ENCODE data around the gene OR2B3.
"Not testable (repeated sequence)": the region's sequence is repeated elsewhere in the genome, so short reads cannot be mapped to it uniquely, and the experiment has no call there.

The OR2B3 gene, protein sequence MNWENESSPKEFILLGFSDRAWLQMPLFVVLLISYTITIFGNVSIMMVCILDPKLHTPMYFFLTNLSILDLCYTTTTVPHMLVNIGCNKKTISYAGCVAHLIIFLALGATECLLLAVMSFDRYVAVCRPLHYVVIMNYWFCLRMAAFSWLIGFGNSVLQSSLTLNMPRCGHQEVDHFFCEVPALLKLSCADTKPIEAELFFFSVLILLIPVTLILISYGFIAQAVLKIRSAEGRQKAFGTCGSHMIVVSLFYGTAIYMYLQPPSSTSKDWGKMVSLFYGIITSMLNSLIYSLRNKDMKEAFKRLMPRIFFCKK

DNA sequence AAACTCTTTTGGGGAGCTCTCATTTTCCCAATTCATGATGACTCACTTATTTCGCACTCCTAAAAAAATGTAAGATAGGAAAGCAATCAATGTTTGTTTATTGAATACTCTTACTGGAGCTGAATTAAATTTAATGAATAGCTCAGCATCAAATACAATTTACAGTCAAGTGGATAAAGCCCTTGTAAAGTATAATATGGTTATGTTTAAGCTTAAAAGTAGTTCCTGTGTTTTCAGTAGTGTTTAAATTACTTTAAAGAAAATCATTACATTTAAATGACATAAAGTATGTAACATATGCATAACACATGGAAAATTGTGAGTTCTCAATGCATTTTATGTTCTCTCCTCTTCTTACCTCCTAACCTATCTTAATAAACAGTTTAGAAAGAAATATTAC is at the start of gene OR2B3:
TSS of gene OR2B3 (minus strand) at position 101 of the 400 bp plus-strand sequence. CDS start at position 36, 65 bp downstream.
- DNase-seq (ENCODE audit: low read depth): no peak
- no peak within 1 kb of the TSS for H3K4me3 ChIP-seq (ENCODE audit: low read depth, low read length)
- TF ChIP-seq, protein P1, sequence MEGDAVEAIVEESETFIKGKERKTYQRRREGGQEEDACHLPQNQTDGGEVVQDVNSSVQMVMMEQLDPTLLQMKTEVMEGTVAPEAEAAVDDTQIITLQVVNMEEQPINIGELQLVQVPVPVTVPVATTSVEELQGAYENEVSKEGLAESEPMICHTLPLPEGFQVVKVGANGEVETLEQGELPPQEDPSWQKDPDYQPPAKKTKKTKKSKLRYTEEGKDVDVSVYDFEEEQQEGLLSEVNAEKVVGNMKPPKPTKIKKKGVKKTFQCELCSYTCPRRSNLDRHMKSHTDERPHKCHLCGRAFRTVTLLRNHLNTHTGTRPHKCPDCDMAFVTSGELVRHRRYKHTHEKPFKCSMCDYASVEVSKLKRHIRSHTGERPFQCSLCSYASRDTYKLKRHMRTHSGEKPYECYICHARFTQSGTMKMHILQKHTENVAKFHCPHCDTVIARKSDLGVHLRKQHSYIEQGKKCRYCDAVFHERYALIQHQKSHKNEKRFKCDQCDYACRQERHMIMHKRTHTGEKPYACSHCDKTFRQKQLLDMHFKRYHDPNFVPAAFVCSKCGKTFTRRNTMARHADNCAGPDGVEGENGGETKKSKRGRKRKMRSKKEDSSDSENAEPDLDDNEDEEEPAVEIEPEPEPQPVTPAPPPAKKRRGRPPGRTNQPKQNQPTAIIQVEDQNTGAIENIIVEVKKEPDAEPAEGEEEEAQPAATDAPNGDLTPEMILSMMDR (conservative IDR thresholded peaks at IDR 0.05; ENCODE audit: low read depth, low read length): no peak

GRCh38 chr6:29131691-29132090 is 44.6 kb upstream of the OR2B3 start:
- no peak overlapping the region for H3K4me3 ChIP-seq (ENCODE audit: low read depth, low read length)
- DNase-seq (ENCODE audit: low read depth): no peak
- TF ChIP-seq, protein P1 (conservative IDR thresholded peaks at IDR 0.05; ENCODE audit: low read depth, low read length): no peak

- TF ChIP-seq, protein P1 (conservative IDR thresholded peaks at IDR 0.05; ENCODE audit: low read depth, low read length): no peak
- DNase-seq (ENCODE audit: low read depth): no peak
- H3K4me3 ChIP-seq (ENCODE audit: low read depth, low read length): no peak overlapping the region
These were observed 43.5 kb upstream of the OR2B3 start for GRCh38 chr6:29130644-29131043.

- H3K4me3 ChIP-seq (ENCODE audit: low read depth, low read length): no peak overlapping the region
These were observed 42.4 kb upstream of the OR2B3 start for GRCh38 chr6:29129326-29130012.

GRCh38 chr6:29114964-29115363 is 27.9 kb upstream of the OR2B3 start:
- not testable (repeated sequence) for H3K4me3 ChIP-seq (ENCODE audit: low read depth, low read length); DNase-seq (ENCODE audit: low read depth)

More at GRCh38 chr6:29129326-29130012, 42.4 kb upstream of the OR2B3 start:
- TF ChIP-seq, protein P1 (conservative IDR thresholded peaks at IDR 0.05; ENCODE audit: low read depth, low read length): no peak
- DNase-seq (ENCODE audit: low read depth): no peak

GRCh38 chr6:29112135-29112534 is 25.0 kb upstream of the OR2B3 start:
- TF ChIP-seq, protein P1 (conservative IDR thresholded peaks at IDR 0.05; ENCODE audit: low read depth, low read length): no peak
- no peak overlapping the region for H3K4me3 ChIP-seq (ENCODE audit: low read depth, low read length)
- DNase-seq (ENCODE audit: low read depth): no peak

DNA sequence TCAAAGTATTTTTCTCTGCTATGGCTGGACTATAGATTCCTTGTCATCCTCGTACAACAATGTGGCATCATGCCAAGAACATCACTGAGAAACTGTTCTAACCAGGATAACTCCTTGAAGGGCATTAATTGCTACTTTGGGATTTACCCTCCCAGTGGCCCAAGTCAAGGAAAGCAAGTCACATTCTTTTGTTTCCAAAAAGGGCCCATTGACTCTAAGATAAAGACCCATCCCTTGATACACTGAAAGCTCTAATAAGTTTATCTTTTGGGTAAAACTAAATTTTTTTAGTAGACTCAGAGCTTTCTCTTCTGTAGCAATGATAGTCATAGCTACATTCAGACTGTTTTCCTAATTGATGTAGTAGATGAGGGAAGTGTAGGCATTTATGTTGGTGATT is 20.6 kb upstream of the OR2B3 start, which contains the start of gene OR2J3:
TSS of gene OR2J3 (plus strand) at position 301 of the 400 bp plus-strand sequence. CDS start 3,833 bp downstream, outside the sequence.
- TF ChIP-seq, protein P1 (conservative IDR thresholded peaks at IDR 0.05; ENCODE audit: low read depth, low read length): no peak
- DNase-seq (ENCODE audit: low read depth): no peak
- H3K4me3 ChIP-seq (ENCODE audit: low read depth, low read length): no peak within 1 kb of the TSS
